COR-L47 (cell line): ENCODE data around the gene DHX30.
"Not testable (repeated sequence)": the region's sequence is repeated elsewhere in the genome, so short reads cannot be mapped to it uniquely, and the experiment has no call there.

ENCODE experiments used
- DNase-seq: peaks from one replicate; lab custom pipeline; 2025; lab: John Stamatoyannopoulos, UW

Gene DHX30

GRCh38 chr3:47877719-47878118 is 74.8 kb downstream of the DHX30 start:
- no peak for DNase-seq

- DNase-seq: no peak
Observed at GRCh38 chr3:47882338-47882737, 79.4 kb downstream of the DHX30 start.

- no peak for DNase-seq
Observed at GRCh38 chr3:47884603-47885002, 81.7 kb downstream of the DHX30 start.

GRCh38 chr3:47885168-47885567 is 82.2 kb downstream of the DHX30 start:
- DNase-seq: no peak

- DNase-seq: not testable (repeated sequence)
Observed at GRCh38 chr3:47887991-47888390, 85.1 kb downstream of the DHX30 start.

- DNase-seq: no peak
Observed at GRCh38 chr3:47888986-47889757, 86.2 kb downstream of the DHX30 start.

GRCh38 chr3:47890126-47890827 is 87.3 kb downstream of the DHX30 start:
- DNase-seq: no peak

- DNase-seq: no peak
Observed at GRCh38 chr3:47890828-47891612, 88.1 kb downstream of the DHX30 start.

GRCh38 chr3:47891613-47892005 is 88.7 kb downstream of the DHX30 start:
- no peak for DNase-seq

GRCh38 chr3:47892286-47893040 is 89.5 kb downstream of the DHX30 start:
- no peak for DNase-seq

GRCh38 chr3:47895241-47895640 is 92.3 kb downstream of the DHX30 start:
- DNase-seq: no peak

GRCh38 chr3:47896736-47897135 is 93.8 kb downstream of the DHX30 start:
- DNase-seq: no peak

GRCh38 chr3:47897954-47898353 is 95.0 kb downstream of the DHX30 start:
- DNase-seq: no peak

GRCh38 chr3:47899495-47900108 is 96.7 kb downstream of the DHX30 start:
- no peak for DNase-seq
